ENCODE data around the gene GPR61. TPM values are rescaled to one million over a fixed set of nuclear protein-coding genes. Genes with fewer than 3 reads are reported as not detected.

GPR61 gene
- total and polyA plus RNA-seq, 9 of the 15 experiments (the other 6 are each of a cell fraction or from before 2014, with no cell fraction given): 0.04 to 1.1 (median 0.25) TPM; not detected in 4

DNA sequence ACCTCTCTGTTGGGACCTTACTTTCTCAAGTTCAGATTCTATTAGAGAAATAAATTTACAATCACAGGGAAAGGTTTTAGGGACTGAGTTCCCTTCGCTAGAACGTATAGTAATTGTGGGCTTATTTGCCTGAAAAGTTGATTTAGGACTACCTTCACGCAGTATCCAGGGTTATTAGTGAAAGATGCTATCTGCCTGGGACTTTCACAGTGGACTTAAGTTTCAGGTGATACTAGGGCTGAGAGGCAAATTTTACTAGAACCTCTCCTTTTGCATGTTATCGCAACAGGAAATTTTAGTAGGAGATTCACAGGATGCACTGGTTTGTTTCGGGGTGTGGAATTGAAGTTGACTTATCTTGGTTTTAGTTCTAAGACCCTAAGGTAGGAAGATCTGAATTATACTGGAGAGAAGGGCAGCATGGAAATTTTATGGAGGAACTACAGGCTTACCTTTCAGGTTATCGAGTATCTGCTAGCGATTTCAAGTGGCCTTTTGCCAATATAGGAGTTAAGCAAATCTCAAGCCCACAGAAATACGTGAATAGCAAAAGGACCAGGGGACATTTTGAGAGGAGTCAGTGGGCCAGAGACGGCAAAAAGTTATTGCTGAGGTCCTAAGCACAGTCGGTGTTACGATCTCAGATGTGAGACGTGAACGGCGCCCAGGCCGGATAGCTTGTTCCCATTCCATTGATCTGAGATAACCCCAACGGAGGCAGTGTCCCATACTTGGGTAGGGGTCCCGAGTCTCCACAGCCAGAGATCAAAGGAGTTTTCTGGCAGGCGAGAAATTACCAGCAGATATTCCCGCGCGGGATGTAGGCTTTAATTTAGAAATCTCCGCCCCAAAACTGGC lies 8.0 kb downstream of the GPR61 start:
- no peaks in the 10 kb centered on the region; a peak in 1 of 5 replicates for H3K27me3 ChIP-seq (ENCODE audit: control insufficient read depth in 2 of 2, insufficient read depth in 2 of 2, low read length in 2 of 2)
- peaks cover 62% of the 10 kb centered on the region for H3K79me2 ChIP-seq (ENCODE audit: control insufficient read depth, insufficient read depth, low read length)
- H3K4me3 ChIP-seq: peak overlapping the region; percentile 94
- H3K27ac ChIP-seq (ENCODE audit: extremely low read depth, low read depth, low read length): peak overlapping the region; percentile 91
- H2AFZ ChIP-seq (ENCODE audit: low read depth, low read length): peak overlapping the region; percentile 98
- peak overlapping the region; percentile 95 to 98 for H3K9ac ChIP-seq (ENCODE audit: insufficient read depth in 1 of 2, low read depth in 2 of 2, low read length in 2 of 2)
- ChIA-PET POLR2A (interaction anchor here (0.7 to 3.5 kb wide), 41 partner anchors 8 to 896 kb away, joined by 3 to 48 read pairs (median 5); partner anchors contain the start of genes AHCYL1, AMPD2, ATXN7L2 and GNAT2), CTCF (ENCODE audit: low intra/inter-chr PET ratio) (interaction anchor here (1.1 to 3.8 kb wide), 4 partner anchors 103 to 558 kb away, joined by 3 to 38 read pairs (median 15); partner anchors contain the start of gene AHCYL1)
- H3K9me3 ChIP-seq (replicated peaks; ENCODE audit: control insufficient read depth, insufficient read depth, low read depth, low read length): no peaks in the 10 kb centered on the region
- peak; percentile 32 for ATAC-seq
- H3K9me1 ChIP-seq (ENCODE audit: control insufficient read depth, insufficient read depth, low read length): no peaks in the 10 kb centered on the region
- peak in 2 of 4 experiments; percentile 42 to 59 for DNase-seq (ENCODE audit: extremely low read depth in 1 of 4, low spot score in 3 of 4)
- peak; percentile 59 for FAIRE-seq
- peaks cover 4 to 14% of the 10 kb centered on the region in 2 experiments for H3K4me1 ChIP-seq (replicated peaks in 1 of 2; ENCODE audit: control insufficient read depth in 2 of 2, insufficient read depth in 2 of 2, low read length in 2 of 2)
- TSS peak; percentile 94 for BruUV-seq (replicated peaks)
- intact Hi-C loops (cut with micrococcal nuclease) (loop anchor here (2.0 to 5.0 kb wide), 4 partner anchors 70 to 435 kb away; partner anchors contain the start of genes AHCYL1, AMPD2 and GNAT2), in situ Hi-C loops (cut with MboI) (loop anchor here (5.0 kb wide), 3 partner anchors 75 to 440 kb away; partner anchors contain the start of gene EPS8L3)
- peak overlapping the region; percentile 94 for H3K4me2 ChIP-seq (ENCODE audit: insufficient read depth, low read length)
- H4K20me1 ChIP-seq (replicated peaks; ENCODE audit: control insufficient read depth, insufficient read depth, low read length): peaks cover 5% of the 10 kb centered on the region; the same call in 1 of the 2 replicates
- under 1% methylated on average over 22 of the region's 22 CpGs for WGBS (ENCODE audit: insufficient coverage, low coverage, missing lambda C conversion rate)
- H3K36me3 ChIP-seq (ENCODE audit: control insufficient read depth, insufficient read depth, low read length): peaks cover 6% of the 10 kb centered on the region; the same call in 2 of the 3 replicates
- TF ChIP-seq EHMT2 (IDR thresholded peaks at IDR 0.05): 0 out of 2 replicates have a peak, but pooled peaks have one; percentile 8
- no peak for TF ChIP-seq ATF2 (CRISPR knock-in tag; IDR thresholded peaks at IDR 0.05)
- 0 out of 2 replicates have a peak, but pooled peaks have one; percentile 10 for TF ChIP-seq SMARCE1 (IDR thresholded peaks at IDR 0.05)
- TF ChIP-seq HNRNPLL (IDR thresholded peaks at IDR 0.05; ENCODE audit: low read depth, low read length, poor library complexity, severe bottlenecking): peak; percentile 69
- no peak for TF ChIP-seq E4F1 (CRISPR knock-in tag; IDR thresholded peaks at IDR 0.05; ENCODE audit: borderline replicate concordance)
- no peak for TF ChIP-seq U2AF1 (optimal IDR thresholded peaks at IDR 0.05; ENCODE audit: low read depth, low read length)
- TF ChIP-seq JUND (IDR thresholded peaks at IDR 0.05; ENCODE audit: borderline replicate concordance, low read depth, low read length): no peak
- no peak; the same call in 2 of the 3 replicates for TF ChIP-seq JUND (tag; IDR thresholded peaks at IDR 0.05; ENCODE audit: borderline replicate concordance, low read depth, low read length)
- TF ChIP-seq YY1 (IDR thresholded peaks at IDR 0.05; ENCODE audit: borderline replicate concordance in 1 of 3, control insufficient read depth in 1 of 3, extremely low read depth in 1 of 3, insufficient read depth in 3 of 3, insufficient read length in 1 of 3, insufficient replicate concordance in 2 of 3, low read depth in 1 of 3, low read length in 2 of 3): peak in 1 of 3 experiments; percentile 50
- 0 out of 4 replicates have a peak, but pooled peaks of 1 of the 2 experiments have one; percentile 12 for TF ChIP-seq MLLT1 (IDR thresholded peaks at IDR 0.05)
- TF ChIP-seq TCF3 (CRISPR knock-in tag; IDR thresholded peaks at IDR 0.05): 0 out of 2 replicates have a peak, but pooled peaks have one; percentile 3
- no peak for TF ChIP-seq MCM3 (IDR thresholded peaks at IDR 0.05)
- TF ChIP-seq BCOR (IDR thresholded peaks at IDR 0.05): no peak
- TF ChIP-seq ZBTB8A (IDR thresholded peaks at IDR 0.05; ENCODE audit: partially characterized antibody): no peak

Data from K562 (cell line).